ENCODE results near the gene MACROD2.

The MACROD2 gene

DNA sequence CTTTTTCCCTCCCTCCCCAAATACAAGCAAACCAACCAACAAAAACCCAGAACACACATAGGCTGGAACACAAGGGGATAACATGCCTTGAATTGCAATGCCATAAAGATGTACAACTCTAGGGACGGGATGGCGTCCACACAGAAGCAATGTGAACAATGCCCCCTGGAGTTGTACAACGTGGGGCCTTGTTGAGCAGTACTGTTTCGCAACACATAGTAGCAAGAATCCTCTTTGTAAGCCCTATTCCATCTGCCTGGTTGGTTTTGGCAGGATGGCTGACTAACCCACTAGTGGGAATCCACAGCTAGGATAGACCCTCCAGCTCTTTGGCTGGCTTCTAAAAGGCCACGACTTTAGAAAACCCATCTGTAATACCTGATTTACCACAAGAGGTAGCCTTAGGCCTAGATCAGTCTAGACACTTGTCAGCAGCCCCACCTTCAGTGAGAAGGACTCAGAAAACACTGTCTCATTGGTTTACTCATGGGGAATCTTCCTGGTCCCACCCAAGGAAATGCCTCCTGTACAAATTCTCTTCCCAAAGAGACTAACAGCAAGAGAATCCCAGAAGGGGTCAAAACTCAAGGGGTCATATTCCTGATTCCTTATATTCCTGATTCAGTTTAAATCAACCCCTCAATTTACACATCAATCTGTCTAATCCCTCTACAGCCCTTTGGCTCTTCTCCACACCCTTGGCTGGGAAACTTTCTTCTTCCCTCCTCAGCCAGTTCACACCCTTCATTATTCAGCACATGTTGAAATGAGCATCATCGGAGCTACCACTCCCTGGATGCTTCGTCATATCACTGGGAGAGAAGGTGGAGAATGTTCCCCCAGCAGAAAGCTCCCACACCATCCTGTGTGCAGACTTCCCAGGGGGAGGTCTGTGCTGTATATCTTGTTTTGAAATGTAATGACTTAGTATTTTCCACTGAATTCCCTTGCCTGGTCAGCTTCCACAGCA is 964.5 kb downstream of the MACROD2 start:
- H3K36me3 ChIP-seq (ENCODE audit: control insufficient read depth, insufficient read depth, low read length), result no peaks in the 10 kb centered on the region
- TF ChIP-seq, protein P1, sequence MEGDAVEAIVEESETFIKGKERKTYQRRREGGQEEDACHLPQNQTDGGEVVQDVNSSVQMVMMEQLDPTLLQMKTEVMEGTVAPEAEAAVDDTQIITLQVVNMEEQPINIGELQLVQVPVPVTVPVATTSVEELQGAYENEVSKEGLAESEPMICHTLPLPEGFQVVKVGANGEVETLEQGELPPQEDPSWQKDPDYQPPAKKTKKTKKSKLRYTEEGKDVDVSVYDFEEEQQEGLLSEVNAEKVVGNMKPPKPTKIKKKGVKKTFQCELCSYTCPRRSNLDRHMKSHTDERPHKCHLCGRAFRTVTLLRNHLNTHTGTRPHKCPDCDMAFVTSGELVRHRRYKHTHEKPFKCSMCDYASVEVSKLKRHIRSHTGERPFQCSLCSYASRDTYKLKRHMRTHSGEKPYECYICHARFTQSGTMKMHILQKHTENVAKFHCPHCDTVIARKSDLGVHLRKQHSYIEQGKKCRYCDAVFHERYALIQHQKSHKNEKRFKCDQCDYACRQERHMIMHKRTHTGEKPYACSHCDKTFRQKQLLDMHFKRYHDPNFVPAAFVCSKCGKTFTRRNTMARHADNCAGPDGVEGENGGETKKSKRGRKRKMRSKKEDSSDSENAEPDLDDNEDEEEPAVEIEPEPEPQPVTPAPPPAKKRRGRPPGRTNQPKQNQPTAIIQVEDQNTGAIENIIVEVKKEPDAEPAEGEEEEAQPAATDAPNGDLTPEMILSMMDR (IDR thresholded peaks at IDR 0.05; ENCODE audit: insufficient read depth, low read length, poor library complexity, severe bottlenecking), result no peak
- no peak overlapping the region for H3K4me3 ChIP-seq (replicated peaks; ENCODE audit: low read depth, low read length)
- DNase-seq (ENCODE audit: extremely low read depth, insufficient read length), result no peak
- H3K27me3 ChIP-seq (replicated peaks; ENCODE audit: control insufficient read depth, insufficient read depth, low read length), result no peaks in the 10 kb centered on the region

GRCh38 chr20:14960831-14961230 is 965.5 kb downstream of the MACROD2 start:
- H3K27me3 ChIP-seq (replicated peaks; ENCODE audit: control insufficient read depth, insufficient read depth, low read length), result no peaks in the 10 kb centered on the region
- no peaks in the 10 kb centered on the region for H3K36me3 ChIP-seq (ENCODE audit: control insufficient read depth, insufficient read depth, low read length)
- no peak overlapping the region for H3K4me3 ChIP-seq (replicated peaks; ENCODE audit: low read depth, low read length)
- TF ChIP-seq, protein P1 (IDR thresholded peaks at IDR 0.05; ENCODE audit: insufficient read depth, low read length, poor library complexity, severe bottlenecking), result no peak
- DNase-seq (ENCODE audit: extremely low read depth, insufficient read length), result no peak

DNA sequence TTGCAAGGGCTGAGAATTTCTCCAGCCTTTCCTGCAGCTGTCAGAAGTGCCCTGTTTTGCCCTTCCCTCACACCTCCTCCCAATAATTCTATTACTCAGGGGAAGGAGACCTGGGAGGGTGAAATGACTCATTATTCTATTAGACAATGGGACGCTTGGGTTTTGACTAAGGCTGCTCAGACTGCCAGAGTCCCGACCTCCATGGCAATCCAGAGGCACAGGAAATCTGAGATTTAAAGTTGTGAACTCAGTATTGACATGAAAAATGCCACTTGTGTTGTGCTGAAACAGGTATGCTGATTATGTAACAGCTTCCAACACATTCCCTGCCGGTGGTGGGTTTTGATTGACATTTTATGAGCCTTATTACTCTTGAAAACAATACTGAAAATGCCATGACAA is 967.9 kb downstream of the MACROD2 start:
- no peaks in the 10 kb centered on the region for H3K27me3 ChIP-seq (replicated peaks; ENCODE audit: control insufficient read depth, insufficient read depth, low read length)
- no peak overlapping the region for H3K4me3 ChIP-seq (replicated peaks; ENCODE audit: low read depth, low read length)
- H3K36me3 ChIP-seq (ENCODE audit: control insufficient read depth, insufficient read depth, low read length), result no peaks in the 10 kb centered on the region
- no peak for DNase-seq (ENCODE audit: extremely low read depth, insufficient read length)
- TF ChIP-seq, protein P1 (IDR thresholded peaks at IDR 0.05; ENCODE audit: insufficient read depth, low read length, poor library complexity, severe bottlenecking), result no peak

DNA sequence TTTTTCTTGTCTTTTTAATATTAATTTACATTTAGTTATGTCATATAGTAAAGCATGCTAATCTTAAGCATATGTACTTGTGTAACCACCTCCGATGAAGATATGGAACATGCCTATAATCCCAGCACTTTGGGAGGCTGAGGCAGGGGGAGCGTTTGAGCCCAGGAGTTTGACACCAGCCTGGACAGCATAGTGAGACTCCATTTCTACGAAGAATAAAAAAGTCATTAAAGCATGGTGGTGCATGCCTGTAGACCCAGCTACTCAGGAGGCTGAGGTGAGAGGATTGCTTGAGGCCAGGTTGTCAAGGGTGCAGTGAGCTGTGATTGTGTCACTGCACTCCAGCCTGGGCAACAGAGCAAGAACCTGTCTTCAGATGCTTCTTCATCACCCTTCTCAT is 970.9 kb downstream of the MACROD2 start:
- Histone ChIP-seq H3K27me3 (replicated peaks; ENCODE audit: control insufficient read depth, insufficient read depth, low read length) (no peaks in the 10 kb centered on the region), H3K4me3 (replicated peaks; ENCODE audit: low read depth, low read length) (no peak overlapping the region), H3K36me3 (ENCODE audit: control insufficient read depth, insufficient read depth, low read length) (no peaks in the 10 kb centered on the region)
- TF ChIP-seq, protein P1 (IDR thresholded peaks at IDR 0.05; ENCODE audit: insufficient read depth, low read length, poor library complexity, severe bottlenecking), result no peak
- no peak for DNase-seq (ENCODE audit: extremely low read depth, insufficient read length)

- Histone ChIP-seq H3K36me3 (ENCODE audit: control insufficient read depth, insufficient read depth, low read length) (no peaks in the 10 kb centered on the region), H3K27me3 (replicated peaks; ENCODE audit: control insufficient read depth, insufficient read depth, low read length) (no peaks in the 10 kb centered on the region), H3K4me3 (replicated peaks; ENCODE audit: low read depth, low read length) (no peak overlapping the region)
- TF ChIP-seq, protein P1 (IDR thresholded peaks at IDR 0.05; ENCODE audit: insufficient read depth, low read length, poor library complexity, severe bottlenecking), result no peak
- no peak for DNase-seq (ENCODE audit: extremely low read depth, insufficient read length)
These were observed 971.5 kb downstream of the MACROD2 start for GRCh38 chr20:14966808-14967207.

Data from GM06990 (cell line).